Fibroblast of the conjunctiva (primary cell): ENCODE measurements around the gene UBE3B.

Experiments
- DNase-seq: peaks from one replicate; pipeline ENCODE4 v3.0.0-alpha.2; 2010; ENCODE audit warnings: low read depth

UBE3B gene

GRCh38 chr12:109573029-109573913 is 95.8 kb downstream of the UBE3B start, which contains the start of the genes MMAB and MVK:
TSS of gene MMAB (minus strand) at chr12:109573504. CDS start at chr12:109573480, 24 bp downstream.
TSS of gene MVK (plus strand) at chr12:109573794. CDS start at chr12:109574823, 1,029 bp downstream.
- DNase-seq, result peak; percentile 98

GRCh38 chr12:109573914-109574244 is 96.4 kb downstream of the UBE3B start:
- no peak for DNase-seq

- no peak for DNase-seq
Observed at GRCh38 chr12:109575683-109576082, 98.2 kb downstream of the UBE3B start.

- no peak for DNase-seq
Observed at GRCh38 chr12:109577311-109577710, 99.9 kb downstream of the UBE3B start.

GRCh38 chr12:109578330-109578927 is 101.0 kb downstream of the UBE3B start:
- no peak for DNase-seq

GRCh38 chr12:109579639-109580038 is 102.2 kb downstream of the UBE3B start:
- no peak for DNase-seq

- DNase-seq, result no peak
Observed at GRCh38 chr12:109580272-109580671, 102.8 kb downstream of the UBE3B start.

GRCh38 chr12:109580684-109581333 is 103.4 kb downstream of the UBE3B start:
- no peak for DNase-seq

GRCh38 chr12:109581334-109581691 is 103.9 kb downstream of the UBE3B start:
- DNase-seq, result no peak

GRCh38 chr12:109581856-109582255 is 104.4 kb downstream of the UBE3B start:
- DNase-seq, result no peak

- no peak for DNase-seq
Observed at GRCh38 chr12:109582636-109583035, 105.2 kb downstream of the UBE3B start.

- DNase-seq, result no peak
Observed at GRCh38 chr12:109583733-109584132, 106.3 kb downstream of the UBE3B start.
